ENCODE measurements around the gene ZNF512.
"Not testable (repeated sequence)": the region's sequence is repeated elsewhere in the genome, so short reads cannot be mapped to it uniquely, and the experiment has no call there.

Gene ZNF512

DNA sequence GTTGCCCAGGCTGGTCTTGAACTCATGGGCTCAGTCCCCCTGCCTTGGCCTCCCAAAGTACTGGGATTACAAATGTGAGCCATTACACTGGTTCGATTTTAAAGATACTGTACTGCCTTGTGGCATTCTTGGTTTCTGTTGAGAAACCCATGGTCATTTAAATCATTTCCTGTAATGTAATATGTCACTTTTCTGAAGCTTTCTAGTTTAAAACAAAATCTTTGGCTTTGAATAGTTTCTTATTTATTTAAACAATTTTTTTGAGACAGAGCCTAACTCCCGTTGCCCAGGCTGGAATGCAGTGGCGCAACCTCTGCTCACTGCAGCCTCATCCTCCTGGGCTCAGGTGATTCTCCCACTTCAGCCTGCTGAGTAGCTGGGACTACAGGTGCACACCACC, 8.9 kb downstream of the ZNF512 start:
- DNase-seq (no peak), ATAC-seq (replicated peaks) (no peak)
- H3K4me1 Mint-ChIP-seq (ENCODE audit: low read depth in 2 of 2): peaks cover 27 to 50% of the 10 kb centered on the region in 2 donors
- H3K4me3 Mint-ChIP-seq: no peak overlapping the region
- H3K36me3 Mint-ChIP-seq (ENCODE audit: insufficient read depth): peaks cover 16% of the 10 kb centered on the region
- no peaks in the 10 kb centered on the region for H3K9me3 Mint-ChIP-seq
- no peak overlapping the region for H3K27ac Mint-ChIP-seq
- H3K27me3 Mint-ChIP-seq: no peaks in the 10 kb centered on the region

DNA sequence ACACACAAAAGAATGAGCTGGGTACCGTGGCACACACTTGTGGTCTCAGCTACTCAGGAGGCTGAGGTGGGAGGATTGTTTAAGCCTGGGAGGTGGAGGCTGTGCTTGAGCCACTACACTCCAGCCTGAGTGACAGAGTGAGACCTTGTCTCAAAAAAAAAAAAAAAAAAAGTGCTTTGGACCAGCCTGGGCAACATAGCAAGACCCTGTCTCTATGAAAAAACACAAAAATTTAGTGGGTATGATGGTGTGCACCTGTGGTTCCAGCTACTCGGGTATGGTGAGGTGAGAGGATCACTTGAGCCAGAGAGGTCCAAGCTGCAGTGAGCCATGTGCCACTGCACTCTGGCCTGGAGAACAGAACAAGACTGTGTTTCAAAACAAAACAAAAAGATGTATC, 10.4 kb downstream of the ZNF512 start:
- ATAC-seq (replicated peaks) (no peak), DNase-seq (no peak)
- peaks cover 19% of the 10 kb centered on the region for H3K36me3 Mint-ChIP-seq (ENCODE audit: insufficient read depth)
- H3K4me1 Mint-ChIP-seq (ENCODE audit: low read depth in 2 of 2): peaks cover 26 to 50% of the 10 kb centered on the region in 2 donors
- H3K27me3 Mint-ChIP-seq: no peaks in the 10 kb centered on the region
- H3K27ac Mint-ChIP-seq: no peak overlapping the region
- H3K4me3 Mint-ChIP-seq: no peak overlapping the region
- no peaks in the 10 kb centered on the region for H3K9me3 Mint-ChIP-seq

DNA sequence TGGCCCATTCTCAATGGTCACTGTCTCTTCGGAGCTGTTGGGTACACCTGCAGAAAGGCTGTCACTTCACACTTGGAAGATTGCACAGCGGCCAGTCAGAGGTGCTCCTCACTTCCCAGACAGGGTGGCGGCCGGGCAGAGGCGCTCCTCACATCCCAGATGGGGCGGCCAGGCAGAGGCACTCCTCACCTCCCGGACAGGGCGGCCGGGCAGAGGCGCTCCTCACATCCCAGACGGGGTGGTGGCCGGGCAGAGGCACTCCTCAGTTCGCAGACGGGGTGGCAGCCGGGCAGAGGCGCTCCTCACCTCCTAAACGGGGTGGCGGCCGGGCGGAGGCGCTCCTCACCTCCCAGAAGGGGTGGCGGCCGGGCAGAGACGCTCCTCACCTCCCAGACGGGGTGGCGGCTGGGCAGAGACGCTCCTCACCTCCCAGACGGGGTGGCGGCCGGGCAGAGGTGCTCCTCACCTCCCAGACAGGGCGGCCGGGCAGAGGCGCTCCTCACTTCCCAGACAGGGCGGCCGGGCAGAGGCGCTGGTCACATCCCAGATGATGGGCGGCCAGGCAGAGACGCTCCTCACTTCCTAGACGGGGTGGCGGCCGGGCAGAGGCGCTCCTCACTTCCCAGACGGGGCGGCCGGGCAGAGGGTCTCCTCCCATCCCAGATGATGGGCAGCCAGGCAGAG, 11.3 kb downstream of the ZNF512 start:
- not testable (repeated sequence) for H3K27me3 Mint-ChIP-seq; ATAC-seq (replicated peaks); DNase-seq; H3K27ac Mint-ChIP-seq; H3K9me3 Mint-ChIP-seq
- Mint-ChIP-seq H3K4me1 (ENCODE audit: low read depth in 2 of 2) (peaks cover 26 to 55% of the 10 kb centered on the region in 2 donors), H3K4me3 (peak overlapping the region in 1 of 2 donors; percentile 15), H3K36me3 (ENCODE audit: insufficient read depth) (peaks cover 27% of the 10 kb centered on the region)

DNA sequence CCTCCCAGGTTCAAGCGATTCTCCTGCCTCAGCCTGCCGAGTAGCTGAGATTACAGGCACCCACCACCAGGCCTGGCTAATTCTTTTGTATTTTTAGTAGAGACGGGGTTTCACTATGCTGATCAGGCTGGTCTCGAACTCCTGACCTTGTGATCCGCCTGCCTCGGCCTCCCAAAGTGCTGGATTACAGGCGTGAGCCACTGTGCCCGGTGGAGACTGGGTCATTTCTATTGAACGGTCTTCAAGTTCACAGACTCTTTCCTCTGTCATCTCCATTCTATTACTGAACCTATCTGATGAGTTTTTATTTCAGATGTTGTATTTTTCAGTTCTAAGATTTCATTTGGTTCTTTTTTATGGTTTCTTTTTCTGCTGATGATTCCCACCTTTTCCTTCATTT, 12.6 kb downstream of the ZNF512 start:
- H3K4me1 Mint-ChIP-seq (ENCODE audit: low read depth in 2 of 2): peaks cover 31 to 51% of the 10 kb centered on the region in 2 donors
- not testable (repeated sequence) for H3K27me3 Mint-ChIP-seq; H3K9me3 Mint-ChIP-seq; DNase-seq; ATAC-seq (replicated peaks)
- H3K27ac Mint-ChIP-seq: peak overlapping the region; percentile 23 to 52
- peaks cover 37% of the 10 kb centered on the region for H3K36me3 Mint-ChIP-seq (ENCODE audit: insufficient read depth)
- H3K4me3 Mint-ChIP-seq: peak overlapping the region in 1 of 2 donors; percentile 1

DNA sequence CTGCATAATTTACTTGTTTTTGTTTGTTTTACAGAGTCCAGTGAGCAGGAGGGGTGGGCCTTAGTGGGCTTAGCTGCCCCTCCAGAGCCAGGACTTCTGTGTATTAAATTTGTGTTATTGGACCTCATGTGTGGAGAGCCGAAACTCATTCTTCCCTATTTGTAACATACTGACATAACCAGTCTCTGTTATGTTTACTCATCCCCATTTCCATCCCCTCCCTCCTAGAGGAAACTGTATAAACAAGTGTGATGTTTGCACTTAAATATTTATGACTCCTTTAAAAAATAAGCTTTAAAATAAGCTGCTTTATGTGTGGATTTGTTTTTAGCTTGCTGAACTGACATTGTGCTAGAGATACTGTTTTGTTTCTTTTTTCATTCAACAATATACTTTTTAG, 13.8 kb downstream of the ZNF512 start:
- peaks cover 46% of the 10 kb centered on the region for H3K36me3 Mint-ChIP-seq (ENCODE audit: insufficient read depth)
- H3K4me1 Mint-ChIP-seq (ENCODE audit: low read depth in 2 of 2): peaks cover 26 to 46% of the 10 kb centered on the region in 2 donors
- no peaks in the 10 kb centered on the region for H3K27me3 Mint-ChIP-seq
- DNase-seq (no peak), ATAC-seq (replicated peaks) (no peak)
- no peaks in the 10 kb centered on the region for H3K9me3 Mint-ChIP-seq
- H3K27ac Mint-ChIP-seq: peak overlapping the region; percentile 41 to 53
- H3K4me3 Mint-ChIP-seq: peak overlapping the region in 1 of 2 donors; percentile 17

DNA sequence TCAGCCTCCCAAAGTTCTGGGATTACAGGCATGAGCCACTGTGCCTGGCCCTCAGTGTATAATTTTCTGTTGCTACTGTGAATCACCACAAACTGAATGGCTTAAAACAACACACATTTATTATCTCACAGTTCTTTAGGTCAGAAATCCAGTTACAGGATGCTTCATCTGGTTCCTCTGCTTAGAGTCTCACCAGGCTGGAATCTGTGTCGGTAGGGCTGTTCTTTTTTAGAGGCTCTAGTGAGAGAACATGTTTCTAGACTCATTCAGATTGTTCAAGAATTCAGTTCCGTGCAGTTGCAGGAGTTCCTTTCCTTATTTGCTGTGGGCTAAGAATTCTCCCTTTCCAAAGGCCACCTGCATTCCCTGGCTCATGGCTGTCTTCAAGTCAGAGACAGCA, 23.8 kb downstream of the ZNF512 start:
- peaks cover 2 to 4% of the 10 kb centered on the region in 2 donors for H3K4me1 Mint-ChIP-seq (ENCODE audit: low read depth in 2 of 2)
- peak overlapping the region in 1 of 2 donors; percentile 33 for H3K27ac Mint-ChIP-seq
- DNase-seq: no peak
- H3K9me3 Mint-ChIP-seq: no peaks in the 10 kb centered on the region
- no peak overlapping the region for H3K4me3 Mint-ChIP-seq
- peaks cover 82% of the 10 kb centered on the region for H3K36me3 Mint-ChIP-seq (ENCODE audit: insufficient read depth)
- H3K27me3 Mint-ChIP-seq: no peaks in the 10 kb centered on the region
- no peak for ATAC-seq (replicated peaks)

DNA sequence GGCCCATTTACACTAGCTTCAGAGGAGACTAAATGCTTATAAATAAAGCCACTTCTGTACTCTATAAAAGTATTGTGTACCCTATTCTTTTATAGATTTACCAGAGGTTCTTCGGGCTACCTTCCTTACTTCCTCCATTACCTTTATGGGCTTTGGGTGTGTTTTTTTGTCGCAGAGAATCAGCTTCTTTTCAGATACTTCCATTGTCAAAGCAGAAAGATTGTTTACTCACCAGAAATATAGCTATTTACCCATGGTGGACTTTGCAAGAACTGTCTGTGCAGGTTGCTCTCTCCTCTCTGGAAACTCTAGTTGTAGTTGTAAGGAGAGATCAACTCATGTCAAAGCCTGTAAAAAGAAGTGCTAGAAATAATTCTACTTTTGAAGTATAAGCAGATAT, 31.1 kb downstream of the ZNF512 start:
- peaks cover 72% of the 10 kb centered on the region for H3K36me3 Mint-ChIP-seq (ENCODE audit: insufficient read depth)
- H3K4me3 Mint-ChIP-seq: no peak overlapping the region
- no peak for ATAC-seq (replicated peaks)
- no peaks in the 10 kb centered on the region for H3K9me3 Mint-ChIP-seq
- no peaks in the 10 kb centered on the region for H3K4me1 Mint-ChIP-seq (ENCODE audit: low read depth in 2 of 2)
- H3K27me3 Mint-ChIP-seq: no peaks in the 10 kb centered on the region
- DNase-seq: no peak
- no peak overlapping the region for H3K27ac Mint-ChIP-seq

DNA sequence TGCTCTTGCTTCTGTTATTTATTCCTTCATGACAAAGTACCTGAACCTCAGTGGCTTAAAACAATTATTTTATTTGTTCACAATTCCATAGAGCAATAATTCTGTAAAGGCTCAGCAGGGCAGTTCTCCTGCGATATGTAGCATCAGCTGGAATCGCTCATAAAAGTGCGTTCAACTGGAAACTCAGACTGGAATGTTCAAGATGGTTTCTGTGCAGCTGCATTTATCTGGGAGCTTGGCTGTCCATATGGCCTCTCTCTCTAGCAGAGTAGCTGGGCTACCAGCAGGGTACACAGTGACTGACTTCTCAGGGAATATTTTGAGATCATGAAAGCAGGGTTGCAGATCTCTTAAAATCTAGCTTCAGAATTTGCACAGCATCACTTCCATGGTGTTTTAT, 32.5 kb downstream of the ZNF512 start:
- Mint-ChIP-seq H3K27me3 (no peaks in the 10 kb centered on the region), H3K4me3 (no peak overlapping the region), H3K27ac (no peak overlapping the region), H3K36me3 (ENCODE audit: insufficient read depth) (peaks cover 72% of the 10 kb centered on the region), H3K9me3 (no peaks in the 10 kb centered on the region), H3K4me1 (ENCODE audit: low read depth in 2 of 2) (no peaks in the 10 kb centered on the region)
- DNase-seq (no peak), ATAC-seq (replicated peaks) (no peak)

DNA sequence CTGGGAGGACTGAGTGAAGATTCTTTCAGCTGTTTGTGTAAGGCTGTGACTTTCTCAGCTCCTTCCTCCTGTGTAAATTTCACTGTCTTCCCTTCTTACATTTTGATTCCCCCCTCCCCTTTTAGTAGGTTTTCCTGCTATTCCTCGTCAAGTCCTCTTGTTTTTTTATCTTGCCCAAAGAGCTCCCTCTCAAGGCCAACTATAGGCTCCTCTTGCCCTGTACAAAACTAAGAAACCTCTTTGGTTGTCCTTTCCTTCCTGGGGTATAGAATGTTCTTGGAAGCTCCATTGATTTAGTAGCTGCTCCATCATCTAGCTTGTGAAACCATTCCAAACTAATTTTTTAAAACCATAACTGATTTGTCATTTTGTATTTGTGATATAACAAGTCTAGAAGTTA, 38.7 kb downstream of the ZNF512 start:
- peaks cover 55% of the 10 kb centered on the region for H3K36me3 Mint-ChIP-seq (ENCODE audit: insufficient read depth)
- no peaks in the 10 kb centered on the region for H3K4me1 Mint-ChIP-seq (ENCODE audit: low read depth in 2 of 2)
- ATAC-seq (replicated peaks) (no peak), DNase-seq (no peak)
- no peak overlapping the region for H3K27ac Mint-ChIP-seq
- no peaks in the 10 kb centered on the region for H3K9me3 Mint-ChIP-seq
- H3K4me3 Mint-ChIP-seq: no peak overlapping the region
- no peaks in the 10 kb centered on the region for H3K27me3 Mint-ChIP-seq

DNA sequence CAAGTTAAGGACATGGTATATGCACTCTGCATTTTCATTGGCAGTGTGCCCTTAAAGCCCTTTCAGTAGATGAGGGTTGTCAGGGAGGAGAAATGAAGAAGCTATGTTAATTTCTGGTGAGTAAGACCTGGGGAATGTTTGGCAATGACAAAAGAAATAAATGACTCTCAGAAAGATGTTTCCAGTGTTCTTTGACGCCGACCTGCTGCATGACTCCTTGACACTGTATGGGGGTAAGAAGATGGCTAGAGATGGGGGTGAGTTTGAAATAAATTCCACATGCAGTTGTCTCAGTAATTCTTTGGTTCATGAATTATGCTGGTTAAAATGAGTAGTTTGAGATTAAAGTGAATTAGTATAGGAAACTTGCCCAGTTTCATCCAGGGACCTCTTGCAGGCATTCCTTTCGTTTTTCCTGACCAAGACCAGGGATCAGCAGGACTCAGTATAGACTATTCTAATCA, 40.1 kb downstream of the ZNF512 start:
- Mint-ChIP-seq H3K27ac (no peak overlapping the region), H3K4me1 (ENCODE audit: low read depth in 2 of 2) (peaks cover 0 to 4% of the 10 kb centered on the region in 2 donors), H3K36me3 (ENCODE audit: insufficient read depth) (peaks cover 41% of the 10 kb centered on the region), H3K4me3 (no peak overlapping the region), H3K9me3 (no peaks in the 10 kb centered on the region), H3K27me3 (no peaks in the 10 kb centered on the region)
- DNase-seq (no peak), ATAC-seq (replicated peaks) (no peak)

DNA sequence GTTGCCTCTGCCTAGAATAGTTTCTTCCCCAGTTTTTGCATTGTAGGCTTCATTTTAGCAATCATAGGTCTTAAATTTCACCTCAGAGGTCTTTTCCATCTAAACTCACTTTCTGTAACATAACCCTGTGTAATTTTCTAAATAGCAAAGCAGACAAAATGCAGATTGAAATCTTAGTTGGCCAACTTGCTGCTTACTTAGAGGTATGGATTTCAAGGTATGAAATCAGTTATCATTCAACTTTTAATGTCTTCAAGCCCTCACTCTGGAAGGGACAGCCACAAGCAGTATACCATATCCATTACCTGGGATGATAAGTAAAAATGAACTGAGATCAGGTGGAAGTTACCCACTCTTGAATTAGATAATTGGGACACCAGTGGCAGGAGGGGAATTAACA, 42.1 kb downstream of the ZNF512 start:
- Mint-ChIP-seq H3K4me3 (no peak overlapping the region), H3K36me3 (ENCODE audit: insufficient read depth) (peaks cover 23% of the 10 kb centered on the region), H3K27ac (no peak overlapping the region), H3K9me3 (no peaks in the 10 kb centered on the region), H3K27me3 (no peaks in the 10 kb centered on the region), H3K4me1 (ENCODE audit: low read depth in 2 of 2) (peaks cover 3 to 4% of the 10 kb centered on the region in 2 donors)
- ATAC-seq (replicated peaks): no peak
- no peak for DNase-seq

DNA sequence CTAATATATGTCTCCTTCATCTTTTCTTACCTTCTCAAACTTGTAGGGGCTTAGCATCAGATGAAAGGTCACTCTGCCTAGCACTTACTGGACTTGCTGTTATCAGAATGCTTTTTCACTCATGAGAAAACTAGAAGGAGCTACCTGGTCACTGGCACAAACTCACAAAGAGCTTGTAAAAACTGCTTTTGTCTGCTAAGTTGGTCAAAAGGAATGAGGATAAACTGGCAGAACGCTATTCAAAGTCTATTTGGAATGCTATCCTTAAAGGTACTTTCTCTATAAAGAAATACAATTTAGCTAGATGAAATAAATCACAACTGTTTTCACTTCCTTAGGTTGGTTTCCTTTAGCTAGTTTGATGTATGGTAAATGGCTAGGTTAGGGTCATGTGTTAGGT, 43.5 kb downstream of the ZNF512 start:
- not testable (repeated sequence) for H3K4me1 Mint-ChIP-seq (ENCODE audit: low read depth in 2 of 2); H3K27ac Mint-ChIP-seq

DNA sequence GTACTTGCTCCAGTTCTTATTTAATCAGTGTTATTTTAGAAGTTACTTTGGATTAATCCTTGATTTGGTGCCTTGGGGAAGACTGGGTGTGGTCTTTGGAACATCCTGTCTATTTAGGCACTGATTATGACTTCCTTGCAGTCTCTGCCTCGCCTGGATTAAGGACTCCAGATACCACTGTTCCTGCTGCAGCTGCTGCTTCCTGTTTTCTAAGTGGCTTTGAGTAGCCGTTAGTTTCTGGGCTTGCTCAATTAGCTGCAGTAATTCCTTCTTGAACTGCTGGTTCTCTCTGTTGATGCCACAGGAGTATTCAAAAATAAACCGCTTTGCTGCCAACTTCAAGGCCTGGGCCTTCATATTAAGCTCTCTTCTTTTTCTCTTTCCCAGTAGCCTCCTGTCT, 44.1 kb downstream of the ZNF512 start:
- H3K36me3 Mint-ChIP-seq (ENCODE audit: insufficient read depth): peaks cover 20% of the 10 kb centered on the region

More for the DNA sequence above, 43.5 kb downstream of the ZNF512 start:
- H3K4me3 Mint-ChIP-seq; DNase-seq; ATAC-seq (replicated peaks); H3K27me3 Mint-ChIP-seq; H3K9me3 Mint-ChIP-seq: not testable (repeated sequence)
- H3K36me3 Mint-ChIP-seq (ENCODE audit: insufficient read depth): peaks cover 24% of the 10 kb centered on the region

DNA sequence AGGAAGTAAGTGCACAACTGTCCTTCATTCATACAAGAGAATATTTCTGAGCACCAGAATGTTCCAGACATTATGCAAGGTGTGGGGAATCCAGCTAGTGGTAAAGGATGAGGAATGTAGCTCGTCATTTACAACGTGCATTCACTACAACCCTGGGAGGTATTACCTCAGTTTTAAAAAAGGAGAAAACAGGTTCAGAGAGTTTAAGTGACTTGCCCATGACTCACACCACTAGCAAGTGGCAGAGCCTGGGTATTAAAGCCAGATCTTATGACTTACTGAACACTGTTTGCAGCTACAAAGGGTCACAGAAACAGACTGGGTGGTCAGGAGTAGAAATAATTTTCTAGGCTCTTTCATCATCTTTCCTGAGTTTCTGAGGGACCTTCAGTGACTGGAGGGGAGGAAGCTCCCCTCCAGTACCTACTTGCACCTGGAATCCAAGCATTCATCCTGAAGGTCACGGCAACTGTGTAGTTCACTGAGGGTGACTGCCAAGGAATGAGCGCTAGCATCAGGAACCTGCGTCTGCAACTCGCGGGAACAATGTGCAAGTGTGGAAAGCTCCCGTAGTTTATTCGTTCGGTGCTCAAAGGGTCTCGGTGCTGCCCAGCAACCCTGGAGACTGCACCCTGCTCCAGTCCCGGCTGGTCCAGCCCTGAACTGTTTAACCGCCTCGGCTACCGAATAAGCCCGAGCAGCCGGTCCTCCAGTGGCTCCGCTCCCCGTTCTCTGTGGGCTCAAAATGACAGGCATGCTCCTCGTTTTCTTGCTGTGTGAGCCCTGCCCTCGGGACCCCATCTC, 45.3 kb downstream of the ZNF512 start:
- Mint-ChIP-seq H3K27ac (no peak overlapping the region), H3K4me3 (no peak overlapping the region), H3K27me3 (no peaks in the 10 kb centered on the region), H3K4me1 (ENCODE audit: low read depth in 2 of 2) (peaks cover 7 to 9% of the 10 kb centered on the region in 2 donors), H3K36me3 (ENCODE audit: insufficient read depth) (peaks cover 20% of the 10 kb centered on the region), H3K9me3 (no peaks in the 10 kb centered on the region)
- ATAC-seq (replicated peaks) (peak; percentile 21), DNase-seq (no peak)

More for the DNA sequence above, 44.1 kb downstream of the ZNF512 start:
- H3K27ac Mint-ChIP-seq: peak overlapping the region in 1 of 2 donors; percentile 77
- not testable (repeated sequence) for H3K9me3 Mint-ChIP-seq; ATAC-seq (replicated peaks); H3K4me1 Mint-ChIP-seq (ENCODE audit: low read depth in 2 of 2); H3K27me3 Mint-ChIP-seq; H3K4me3 Mint-ChIP-seq; DNase-seq
